ENCODE measurements around the gene RNLS. TPM values are rescaled to one million over a fixed set of nuclear protein-coding genes. Genes with fewer than 3 reads are reported as not detected.
"Not testable (repeated sequence)": the region's sequence is repeated elsewhere in the genome, so short reads cannot be mapped to it uniquely, and the experiment has no call there.

RNLS gene
- polyA plus RNA-seq, 6 donors from 2014 or later, result 4.1 to 7.3 (median 5.0) TPM

DNA sequence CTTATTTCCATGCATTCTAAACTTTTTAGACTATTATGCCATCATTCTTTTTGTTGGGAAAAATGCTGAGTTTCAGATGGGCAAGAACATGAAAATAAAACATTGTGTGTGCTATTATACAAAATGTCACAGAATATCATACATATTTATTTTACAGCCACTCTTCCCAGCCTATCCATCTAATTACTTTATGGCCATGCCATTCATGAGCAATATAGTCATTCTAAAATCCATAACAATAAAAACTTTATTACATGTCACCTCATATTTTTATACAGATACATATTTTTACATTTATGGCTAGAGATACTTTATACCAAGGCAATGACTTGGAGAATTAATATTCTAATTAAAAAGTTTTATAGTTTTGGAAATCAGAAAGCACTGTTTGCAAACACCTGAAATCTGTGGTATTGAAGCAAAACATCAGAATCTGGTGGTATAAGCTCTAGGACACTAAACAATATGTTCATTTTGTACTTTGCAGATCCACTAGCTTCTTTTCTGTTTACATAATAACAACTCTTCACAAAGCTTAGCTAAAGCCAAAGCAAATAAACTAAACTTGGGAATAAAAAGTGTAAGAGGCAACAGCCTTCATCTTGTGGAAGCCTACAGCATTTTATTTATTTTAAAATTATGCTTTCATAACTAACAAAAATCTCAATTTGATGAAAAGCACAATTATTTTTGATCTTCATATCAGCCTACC, 210.1 kb downstream of the RNLS start:
- Mint-ChIP-seq H3K9me3 (peaks cover 0 to 2% (median 0%) of the 10 kb centered on the region in 7 donors), H3K27me3 (no peaks in the 10 kb centered on the region), H3K4me1 (peaks cover 4 to 14% (median 6%) of the 10 kb centered on the region in 3 donors), H3K27ac (no peak overlapping the region), H3K36me3 (peaks cover 0 to under 1% of the 10 kb centered on the region in 2 donors), H3K4me3 (no peak overlapping the region)
- DNase-seq (no peak), ATAC-seq (ENCODE audit: low read depth in 2 of 2) (no peak)

DNA sequence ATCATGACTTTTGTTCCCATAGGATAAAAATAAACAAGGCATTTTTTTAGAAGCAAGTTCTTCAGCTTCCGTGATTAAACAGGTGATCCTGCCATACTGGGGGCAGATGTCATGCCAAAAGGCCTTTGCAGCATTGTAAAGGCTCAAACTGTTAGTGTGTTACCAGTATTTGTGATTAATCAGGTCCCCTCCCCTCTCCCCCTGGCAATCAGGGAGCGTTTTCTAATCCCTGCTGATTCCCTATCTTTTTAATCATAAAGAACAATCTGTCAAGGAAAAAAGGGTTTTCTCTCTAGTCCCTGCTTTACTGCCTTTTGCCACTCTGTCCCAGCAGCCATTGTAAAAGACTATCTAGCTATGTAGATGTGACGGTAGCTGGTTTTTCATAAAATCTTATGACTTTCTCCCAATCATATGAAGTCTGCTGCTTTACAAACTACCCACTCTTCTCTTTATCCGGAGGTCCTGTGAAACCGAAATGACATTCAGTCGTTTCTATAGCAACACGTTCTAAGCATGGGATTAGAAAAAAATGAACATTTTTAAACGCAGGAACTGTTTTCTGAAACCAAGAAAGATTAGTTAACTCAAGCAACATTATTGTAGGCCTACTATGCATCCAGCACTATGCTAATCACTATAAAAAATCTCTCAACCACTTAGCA, 210.9 kb downstream of the RNLS start:
- Mint-ChIP-seq H3K4me1 (peaks cover 3 to 9% (median 4%) of the 10 kb centered on the region in 3 donors), H3K27ac (no peak overlapping the region)

DNA sequence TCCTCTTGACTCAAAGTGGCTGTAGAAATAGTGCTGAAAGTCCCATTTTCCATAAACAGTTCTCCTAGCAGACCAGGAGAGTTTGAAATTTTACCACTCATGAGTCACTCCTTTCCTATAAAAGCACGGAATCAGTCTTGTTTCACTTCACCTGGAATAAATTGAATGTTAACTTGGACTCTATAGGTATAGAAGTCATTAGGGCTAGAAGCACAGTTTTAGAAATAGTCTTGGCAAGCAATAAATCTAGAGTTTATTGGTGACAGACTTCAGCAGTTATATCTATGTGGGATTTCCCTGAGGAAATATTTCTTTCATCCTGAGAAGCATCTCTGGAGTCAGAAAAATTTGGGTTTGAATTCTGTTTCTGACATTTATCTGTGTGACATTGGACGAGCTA, 212.4 kb downstream of the RNLS start:
- Mint-ChIP-seq H3K4me1 (peaks cover 0 to 10% (median 4%) of the 10 kb centered on the region in 3 donors), H3K9me3 (peaks cover 0 to 9% (median 2%) of the 10 kb centered on the region in 7 donors), H3K36me3 (peaks cover 0 to 8% of the 10 kb centered on the region in 2 donors), H3K4me3 (no peak overlapping the region), H3K27me3 (no peaks in the 10 kb centered on the region), H3K27ac (no peak overlapping the region)
- DNase-seq, result no peak
- no peak for ATAC-seq (ENCODE audit: low read depth in 2 of 2)

More for the DNA sequence above, 210.9 kb downstream of the RNLS start:
- no peak overlapping the region for H3K4me3 Mint-ChIP-seq
- peaks cover 0 to 6% of the 10 kb centered on the region in 2 donors for H3K36me3 Mint-ChIP-seq
- H3K9me3 Mint-ChIP-seq, result peaks cover 0 to 7% (median 2%) of the 10 kb centered on the region in 7 donors
- ATAC-seq (ENCODE audit: low read depth in 2 of 2) (no peak), DNase-seq (no peak)
- H3K27me3 Mint-ChIP-seq, result no peaks in the 10 kb centered on the region

DNA sequence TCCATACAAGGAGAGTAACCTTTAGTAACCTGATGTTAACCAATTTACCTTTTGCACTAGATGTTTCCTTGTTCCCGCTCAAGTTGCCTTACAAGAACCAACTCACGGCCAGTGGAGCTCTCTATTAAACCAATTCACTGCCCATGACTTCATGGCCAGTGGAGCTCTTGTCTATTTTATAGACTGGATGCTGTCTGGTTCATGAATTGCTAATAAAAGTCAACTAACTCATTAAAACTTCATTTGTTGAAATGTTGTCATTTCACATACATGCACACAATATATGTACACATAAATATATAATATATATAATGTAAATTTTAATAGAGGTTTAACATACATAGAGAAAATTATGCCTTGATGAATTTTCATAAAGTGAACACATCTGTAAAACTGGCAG, 216.3 kb downstream of the RNLS start:
- DNase-seq (no peak), ATAC-seq (ENCODE audit: low read depth in 2 of 2) (no peak)
- H3K4me3 Mint-ChIP-seq, result no peak overlapping the region
- H3K36me3 Mint-ChIP-seq, result peaks cover 0 to 8% of the 10 kb centered on the region in 2 donors
- H3K4me1 Mint-ChIP-seq, result peaks cover 0 to 12% (median 0%) of the 10 kb centered on the region in 3 donors
- no peaks in the 10 kb centered on the region for H3K27me3 Mint-ChIP-seq
- peaks cover 0 to 9% (median 2%) of the 10 kb centered on the region in 7 donors for H3K9me3 Mint-ChIP-seq
- H3K27ac Mint-ChIP-seq, result no peak overlapping the region

DNA sequence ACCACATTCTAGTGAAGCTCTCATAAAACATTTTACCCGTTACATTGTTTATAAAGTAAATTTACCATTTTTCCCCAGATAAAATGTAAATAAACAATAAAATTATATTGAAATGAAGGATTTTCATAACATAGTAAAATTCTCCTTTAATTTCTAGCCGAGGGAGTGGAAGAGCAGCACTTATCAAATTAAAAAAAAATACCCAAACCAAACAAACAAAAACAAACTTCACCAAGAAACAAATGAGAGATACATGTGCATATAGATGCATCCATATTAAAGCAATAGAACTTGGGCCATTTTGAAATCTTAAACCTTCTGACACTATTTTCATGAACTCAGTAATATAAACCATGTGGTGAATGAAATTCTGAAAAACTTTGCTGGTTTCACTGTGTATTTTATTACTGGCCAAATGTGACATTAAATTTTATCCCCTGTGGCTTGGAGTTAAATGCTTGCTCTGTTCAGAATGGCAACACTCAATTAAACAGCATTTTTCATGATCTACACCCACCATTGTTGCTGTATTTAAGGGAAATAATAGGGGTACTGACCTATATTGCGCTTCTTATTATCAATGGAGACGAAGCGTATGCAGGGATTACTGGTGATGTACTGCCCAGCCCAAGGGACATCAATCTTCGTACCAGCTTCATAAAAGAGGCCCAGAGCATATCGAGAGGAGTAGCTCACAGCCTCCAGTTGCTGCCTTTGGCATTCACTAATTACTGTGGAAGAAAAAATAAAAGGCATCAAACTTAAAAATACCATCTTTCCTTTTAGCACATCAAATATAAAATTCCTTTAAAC, 220.9 kb downstream of the RNLS start:
- Mint-ChIP-seq H3K27ac (peak overlapping the region in 1 of 6 donors; percentile 64), H3K36me3 (peaks cover 0 to 2% of the 10 kb centered on the region in 2 donors), H3K27me3 (no peaks in the 10 kb centered on the region), H3K9me3 (peaks cover 0 to 2% (median 0%) of the 10 kb centered on the region in 7 donors), H3K4me1 (peaks cover 0 to 12% (median 3%) of the 10 kb centered on the region in 3 donors), H3K4me3 (no peak overlapping the region)
- ATAC-seq (ENCODE audit: low read depth in 2 of 2) (no peak), DNase-seq (no peak)

DNA sequence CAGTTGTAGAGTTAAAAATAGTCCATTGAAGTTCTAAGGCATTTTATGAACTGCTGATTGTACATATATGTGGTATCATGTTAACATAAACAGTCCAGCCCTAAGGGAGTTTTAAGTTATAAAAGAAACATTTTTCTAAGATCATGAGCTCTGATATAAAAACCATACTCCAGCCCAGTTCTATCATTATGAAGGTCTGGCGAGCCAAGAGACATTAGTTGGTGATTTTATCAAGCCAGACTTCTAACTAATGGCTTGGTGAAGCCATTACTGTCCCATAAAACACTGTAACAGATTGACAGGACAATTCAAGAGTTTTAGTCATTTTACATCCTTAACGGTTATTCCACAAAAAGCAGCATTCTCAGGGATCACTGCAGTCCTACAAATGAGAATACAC, 221.6 kb downstream of the RNLS start:
- no peak for ATAC-seq (ENCODE audit: low read depth in 2 of 2)
- Mint-ChIP-seq H3K4me1 (peaks cover 0 to 12% (median 3%) of the 10 kb centered on the region in 3 donors), H3K27ac (peak overlapping the region in 1 of 6 donors; percentile 41), H3K36me3 (no peaks in the 10 kb centered on the region), H3K27me3 (no peaks in the 10 kb centered on the region), H3K4me3 (no peak overlapping the region), H3K9me3 (peaks cover 0 to 1% (median 0%) of the 10 kb centered on the region in 7 donors)
- no peak for DNase-seq

DNA sequence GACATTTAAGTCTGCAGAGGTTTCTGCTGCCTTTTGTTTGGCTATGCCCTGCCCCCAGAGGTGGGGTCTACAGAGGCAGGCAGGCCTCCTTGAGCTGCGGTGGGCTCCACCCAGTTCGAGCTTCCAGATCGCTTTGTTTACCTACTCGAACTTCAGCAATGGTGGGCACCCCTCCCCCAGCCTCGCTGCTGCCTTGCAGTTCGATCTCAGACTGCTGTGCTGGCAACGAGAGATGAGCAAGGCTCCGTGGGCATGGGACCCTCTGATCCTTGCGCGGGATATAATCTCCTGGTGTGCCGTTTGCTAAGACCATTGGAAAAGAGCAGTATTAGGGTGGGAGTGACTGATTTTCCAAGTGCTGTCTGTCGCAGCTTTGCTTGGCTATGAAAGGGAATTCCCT, 227.4 kb downstream of the RNLS start:
- peaks cover 0 to 26% (median 4%) of the 10 kb centered on the region in 7 donors for H3K9me3 Mint-ChIP-seq
- DNase-seq; H3K27ac Mint-ChIP-seq; H3K27me3 Mint-ChIP-seq; ATAC-seq (ENCODE audit: low read depth in 2 of 2); H3K36me3 Mint-ChIP-seq: not testable (repeated sequence)
- peaks cover 0 to 17% (median 7%) of the 10 kb centered on the region in 3 donors for H3K4me1 Mint-ChIP-seq
- H3K4me3 Mint-ChIP-seq, result peak overlapping the region in 1 of 8 donors; percentile 60

DNA sequence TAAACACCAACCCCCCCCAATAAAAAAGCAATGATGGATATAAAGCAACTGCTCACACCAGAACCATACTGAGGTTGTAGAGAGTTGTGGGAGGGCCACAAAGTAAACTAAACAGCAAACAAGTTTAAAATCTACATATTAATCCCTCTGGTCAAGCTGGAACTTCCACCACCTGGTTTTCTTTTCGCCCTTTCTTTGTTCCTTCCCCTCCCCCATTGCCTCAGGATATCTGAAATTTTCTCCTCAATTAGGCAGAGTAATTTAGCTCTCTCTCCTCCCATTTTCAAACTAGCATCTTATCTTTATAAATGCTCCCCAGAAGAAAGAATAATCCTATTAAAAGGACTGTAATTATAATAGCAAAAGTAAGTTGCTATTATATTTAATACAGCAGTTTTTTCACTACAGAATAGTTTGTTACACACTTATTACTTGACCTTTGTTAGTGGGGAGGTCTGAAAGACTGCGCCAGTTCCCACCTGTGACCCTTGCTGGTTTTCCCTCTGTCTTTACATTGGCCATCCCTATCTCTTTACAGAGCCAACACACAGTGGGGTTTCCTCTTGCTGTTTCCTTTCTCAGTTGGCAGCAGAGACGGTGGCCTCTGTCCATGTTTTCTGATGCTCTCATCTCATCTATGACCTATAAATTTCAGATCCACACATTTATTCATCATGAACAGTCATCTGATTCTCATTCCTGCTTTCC, 235.4 kb downstream of the RNLS start:
- DNase-seq, result no peak
- no peak for ATAC-seq (ENCODE audit: low read depth in 2 of 2)
- peaks cover 25 to 38% (median 35%) of the 10 kb centered on the region in 3 donors for H3K4me1 Mint-ChIP-seq
- peaks cover 5 to 6% of the 10 kb centered on the region in 2 donors for H3K36me3 Mint-ChIP-seq
- H3K27me3 Mint-ChIP-seq, result no peaks in the 10 kb centered on the region
- H3K27ac Mint-ChIP-seq, result peak overlapping the region in 3 of 6 donors; percentile 20 to 74 (median 49)
- no peak overlapping the region for H3K4me3 Mint-ChIP-seq
- H3K9me3 Mint-ChIP-seq, result peaks cover 0 to 11% (median 4%) of the 10 kb centered on the region in 7 donors

DNA sequence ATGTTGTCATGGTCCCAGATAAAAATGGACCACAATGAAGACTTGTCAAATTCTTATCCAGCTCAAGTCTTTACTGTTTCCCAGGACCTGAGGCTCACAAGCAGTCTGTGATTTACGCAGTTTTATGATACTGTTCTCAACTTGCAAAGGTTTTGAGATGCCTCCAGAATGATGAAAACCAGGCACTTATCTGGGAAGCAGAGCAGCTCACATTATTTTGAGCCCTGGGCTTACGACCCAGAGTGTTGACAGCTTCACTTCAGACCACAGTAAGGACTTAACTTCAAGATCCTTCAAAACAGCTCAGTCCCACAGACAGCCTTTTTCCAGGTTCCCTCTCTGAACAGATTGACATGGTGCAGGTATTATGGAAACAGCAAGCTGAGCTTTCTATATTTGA, 236.1 kb downstream of the RNLS start:
- no peaks in the 10 kb centered on the region for H3K27me3 Mint-ChIP-seq
- H3K9me3 Mint-ChIP-seq, result peaks cover 0 to 15% (median 5%) of the 10 kb centered on the region in 7 donors
- no peak overlapping the region for H3K4me3 Mint-ChIP-seq
- no peak overlapping the region for H3K27ac Mint-ChIP-seq
- DNase-seq, result no peak
- no peak for ATAC-seq (ENCODE audit: low read depth in 2 of 2)
- peaks cover 25 to 37% (median 32%) of the 10 kb centered on the region in 3 donors for H3K4me1 Mint-ChIP-seq
- H3K36me3 Mint-ChIP-seq, result peaks cover 5 to 8% of the 10 kb centered on the region in 2 donors

DNA sequence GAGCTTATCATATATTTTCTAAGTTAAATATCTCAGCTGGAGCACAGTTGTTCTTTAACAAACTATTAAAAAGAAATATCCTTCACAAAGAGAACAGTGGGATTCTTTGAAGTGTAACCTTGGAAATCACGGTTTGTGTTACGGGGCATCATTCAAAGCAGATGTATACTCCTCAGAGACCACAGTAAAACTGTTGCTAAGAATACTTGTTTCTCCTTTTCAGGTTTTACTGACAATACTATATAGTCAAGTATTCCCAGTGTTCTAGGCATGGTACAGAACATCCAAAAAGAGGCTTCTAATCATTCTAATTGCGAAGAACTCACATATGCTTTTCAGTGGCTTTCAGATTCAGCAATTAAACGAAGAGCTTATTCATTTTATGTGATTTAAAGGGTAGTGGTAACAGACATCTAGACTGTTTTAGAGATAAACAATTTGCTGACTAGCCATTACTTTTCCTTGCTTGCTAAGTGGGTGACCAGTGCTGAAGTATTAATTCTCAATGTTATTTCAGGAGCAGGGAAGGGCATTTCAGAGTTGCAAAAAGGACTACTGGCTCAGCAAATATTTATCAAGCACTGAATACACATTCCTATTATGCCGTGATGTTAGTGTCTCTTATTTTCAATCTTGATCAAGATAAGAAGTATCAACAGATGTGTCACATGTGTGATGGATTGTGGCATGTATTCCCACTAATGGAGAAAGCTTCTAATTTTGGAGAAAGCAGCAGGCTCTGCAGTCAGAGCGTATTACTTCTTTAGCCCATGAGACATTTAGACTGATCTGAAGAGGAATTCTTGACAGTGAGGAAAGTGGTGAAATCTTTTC, 236.8 kb downstream of the RNLS start:
- no peak for DNase-seq
- H3K4me1 Mint-ChIP-seq, result peaks cover 25 to 33% (median 32%) of the 10 kb centered on the region in 3 donors
- H3K9me3 Mint-ChIP-seq, result peaks cover 0 to 9% (median 5%) of the 10 kb centered on the region in 7 donors
- H3K27me3 Mint-ChIP-seq, result no peaks in the 10 kb centered on the region
- peak overlapping the region in 3 of 6 donors; percentile 30 to 58 (median 51) for H3K27ac Mint-ChIP-seq
- peaks cover 5 to 8% of the 10 kb centered on the region in 2 donors for H3K36me3 Mint-ChIP-seq
- ATAC-seq (ENCODE audit: low read depth in 2 of 2), result peak in 1 of 2 donors; percentile 41
- H3K4me3 Mint-ChIP-seq, result no peak overlapping the region

DNA sequence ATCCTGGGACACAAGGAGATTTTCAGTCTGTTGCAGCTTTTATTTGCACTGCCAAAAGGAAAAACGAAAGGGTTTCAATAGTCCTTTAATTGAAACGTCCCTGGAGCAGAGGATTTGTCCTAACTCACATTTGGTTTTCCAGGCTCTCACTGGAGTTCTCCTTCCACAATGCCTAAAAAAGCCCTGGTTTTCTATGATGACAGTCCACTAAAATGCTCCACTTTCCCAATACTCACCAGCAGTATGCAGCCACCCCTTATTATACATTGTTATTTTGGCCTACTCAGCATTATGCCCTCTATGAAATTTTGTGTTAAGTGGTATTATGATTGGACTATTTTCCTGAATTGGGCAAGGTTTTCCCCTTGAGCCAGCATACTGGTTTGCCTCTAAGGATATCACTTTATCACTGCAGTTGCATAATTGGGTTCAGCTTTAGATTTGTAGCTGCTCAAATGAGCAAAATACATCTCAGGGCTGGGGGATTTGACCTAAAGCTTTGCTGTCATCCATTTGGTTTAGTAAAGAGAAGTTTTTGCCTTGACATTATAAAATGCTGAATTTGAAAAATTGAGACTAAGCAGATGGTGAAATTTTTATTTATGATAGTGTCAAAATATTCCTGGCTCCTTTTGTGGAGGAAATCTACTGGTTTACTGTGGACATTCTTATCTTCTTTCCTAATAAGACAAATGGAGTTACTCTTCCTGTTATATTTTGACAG, 239.2 kb downstream of the RNLS start:
- H3K27me3 Mint-ChIP-seq, result no peaks in the 10 kb centered on the region
- H3K4me3 Mint-ChIP-seq, result no peak overlapping the region
- H3K27ac Mint-ChIP-seq, result peak overlapping the region in 1 of 6 donors; percentile 29
- DNase-seq (no peak), ATAC-seq (ENCODE audit: low read depth in 2 of 2) (no peak)
- H3K9me3 Mint-ChIP-seq, result peaks cover 0 to 5% (median 2%) of the 10 kb centered on the region in 7 donors
- H3K4me1 Mint-ChIP-seq, result peaks cover 22 to 31% (median 29%) of the 10 kb centered on the region in 3 donors
- peaks cover 5 to 8% of the 10 kb centered on the region in 2 donors for H3K36me3 Mint-ChIP-seq
